Uterus (tissue), 4 donors: ENCODE data around the gene TMEM204. TPM values are rescaled to one million over a fixed set of nuclear protein-coding genes. Genes with fewer than 3 reads are reported as not detected.

Experiments used
- DNase-seq, 2 donors: peaks; one replicate each; pipeline ENCODE4 v3.0.0-alpha.2; 2019 to 2020
- H3K27ac ChIP-seq, 2 donors: fragments of 200-600 bp; sonication (generic); 1 replicate in 1 of 2; 2 replicates in 1 of 2; pipeline ENCODE4 v1.5.1; 2016 to 2018
- H3K27me3 ChIP-seq, 2 donors: fragments of 200-600 bp; sonication (generic); one replicate each; pipeline ENCODE4 v1.5.1; 2018 to 2019; ENCODE audit warnings: control low read depth in 1 of 2
- H3K36me3 ChIP-seq, 2 donors: fragments of 200-600 bp; sonication (generic); one replicate each; pipeline ENCODE4 v1.5.1; 2019; ENCODE audit warnings: control low read depth in 1 of 2
- H3K4me1 ChIP-seq, 2 donors: fragments of 200-600 bp; sonication (generic); one replicate each; pipeline ENCODE4 v1.5.1; 2018 to 2019; ENCODE audit warnings: control low read depth in 1 of 2
- H3K4me3 ChIP-seq, 2 donors: fragments of 200-600 bp; sonication (generic); 1 replicate in 1 of 2; 2 replicates in 1 of 2; pipeline ENCODE4 v1.5.1; 2018 to 2019; ENCODE audit warnings: mild to moderate bottlenecking in 1 of 2
- H3K9me3 ChIP-seq, 2 donors: fragments of 200-600 bp; sonication (generic); one replicate each; pipeline ENCODE4 v1.5.1; 2019; ENCODE audit warnings: control low read depth in 1 of 2
- POLR2A ChIP-seq, 2 donors: fragments of 450-650 bp; IDR thresholded peaks; one replicate each; pipeline ENCODE4 v1.6.1; 2016; ENCODE audit warnings: antibody characterized with exemption in 2 of 2, mild to moderate bottlenecking in 1 of 2, moderate library complexity in 1 of 2
- intact Hi-C: fragments of 100-400 bp; cut with DNase I; formaldehyde crosslinking; loops from one replicate; pipeline ENCODE4 v1.15.1; 2023; ENCODE audit warnings: low total_unique reads
- total RNA-seq, 4 donors: library from RNA; depleted of rRNA in 3 of 4; stranded (reverse); fragments of >200 nt in 3 of 4; gene quantifications; one replicate each; pipeline versions ENCODE4 v1.1.0 to v1.2.4, GENCODE V29; 2014 to 2023
- TF ChIP-seq, protein P1 (sequence below), 4 experiments: fragments of 200-600 bp in 2 of 4; fragments of 450-650 bp in 2 of 4; sonication (generic) in 2 of 4; IDR thresholded peaks; one replicate each; pipeline ENCODE4 v1.5.1; 2016 to 2019; ENCODE audit warnings: antibody characterized with exemption in 4 of 4, mild to moderate bottlenecking in 2 of 4, moderate library complexity in 1 of 4
- donor health status: DM: yes; HTN: yes; CAD: no.

TMEM204 gene
- total RNA-seq, 4 donors from 2014 or later, result 24.8 to 45.3 (median 39.3) TPM

DNA sequence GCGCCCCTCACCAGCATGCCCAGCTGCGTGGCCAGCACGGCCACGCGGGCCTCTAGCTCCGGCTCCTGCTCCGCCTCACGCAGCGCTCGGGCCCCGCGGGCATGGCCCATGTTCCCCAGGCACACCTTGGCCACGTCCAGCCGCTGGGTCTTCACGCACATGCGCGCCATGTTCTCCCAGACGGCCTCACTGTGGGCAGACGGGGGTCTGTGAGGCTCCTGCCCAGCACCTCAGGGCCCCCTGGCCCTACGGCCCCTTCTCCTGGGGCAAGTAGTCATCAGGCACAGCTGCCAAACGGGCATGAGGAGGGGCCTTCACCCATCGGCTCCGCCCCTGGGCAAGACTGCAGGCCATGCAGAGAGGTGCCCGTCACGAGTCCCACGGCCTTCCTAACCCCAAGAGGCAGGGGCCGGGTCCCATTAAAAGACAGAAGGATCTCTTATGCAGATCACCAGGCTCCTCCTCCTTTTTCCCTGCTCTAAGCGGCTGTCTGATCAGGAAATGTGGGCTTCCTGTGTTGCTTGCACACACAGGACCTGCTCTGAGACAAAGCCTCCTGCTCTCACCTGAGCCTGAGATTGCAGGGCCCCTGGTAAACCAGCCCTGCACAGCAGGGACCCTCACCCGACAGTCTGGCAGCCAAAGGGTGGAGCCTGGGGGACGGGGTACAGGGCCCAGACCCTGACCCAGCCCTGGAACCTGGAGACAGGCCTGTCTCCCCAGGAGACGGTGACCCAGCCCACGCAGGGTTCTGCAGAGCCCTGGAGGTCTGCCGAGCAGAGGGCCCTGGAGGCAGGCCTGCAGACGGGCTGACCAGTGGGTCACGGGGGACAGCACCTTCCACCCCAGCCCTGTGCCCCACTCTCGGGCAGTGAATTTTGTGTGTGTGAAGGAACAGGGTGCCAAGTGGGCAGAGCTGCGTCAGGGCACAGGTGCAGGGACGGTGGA, 6.6 kb upstream of the TMEM204 start:
- Histone ChIP-seq H3K27me3 (no peaks in the 10 kb centered on the region), H3K4me1 (peaks cover 0 to 8% of the 10 kb centered on the region in 2 donors), H3K9me3 (no peaks in the 10 kb centered on the region), H3K27ac (no peak overlapping the region), H3K4me3 (no peak overlapping the region), H3K36me3 (no peaks in the 10 kb centered on the region)
- DNase-seq, result no peak
- TF ChIP-seq POLR2A (IDR thresholded peaks at IDR 0.05), result no peak
- TF ChIP-seq, protein P1, sequence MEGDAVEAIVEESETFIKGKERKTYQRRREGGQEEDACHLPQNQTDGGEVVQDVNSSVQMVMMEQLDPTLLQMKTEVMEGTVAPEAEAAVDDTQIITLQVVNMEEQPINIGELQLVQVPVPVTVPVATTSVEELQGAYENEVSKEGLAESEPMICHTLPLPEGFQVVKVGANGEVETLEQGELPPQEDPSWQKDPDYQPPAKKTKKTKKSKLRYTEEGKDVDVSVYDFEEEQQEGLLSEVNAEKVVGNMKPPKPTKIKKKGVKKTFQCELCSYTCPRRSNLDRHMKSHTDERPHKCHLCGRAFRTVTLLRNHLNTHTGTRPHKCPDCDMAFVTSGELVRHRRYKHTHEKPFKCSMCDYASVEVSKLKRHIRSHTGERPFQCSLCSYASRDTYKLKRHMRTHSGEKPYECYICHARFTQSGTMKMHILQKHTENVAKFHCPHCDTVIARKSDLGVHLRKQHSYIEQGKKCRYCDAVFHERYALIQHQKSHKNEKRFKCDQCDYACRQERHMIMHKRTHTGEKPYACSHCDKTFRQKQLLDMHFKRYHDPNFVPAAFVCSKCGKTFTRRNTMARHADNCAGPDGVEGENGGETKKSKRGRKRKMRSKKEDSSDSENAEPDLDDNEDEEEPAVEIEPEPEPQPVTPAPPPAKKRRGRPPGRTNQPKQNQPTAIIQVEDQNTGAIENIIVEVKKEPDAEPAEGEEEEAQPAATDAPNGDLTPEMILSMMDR (IDR thresholded peaks at IDR 0.05), result no peak
- intact Hi-C loops, result no loop called here

- H3K4me3 ChIP-seq, result no peak overlapping the region
- intact Hi-C loops, result no loop called here
- no peaks in the 10 kb centered on the region for H3K36me3 ChIP-seq
- no peaks in the 10 kb centered on the region for H3K27me3 ChIP-seq
- no peak for TF ChIP-seq POLR2A (IDR thresholded peaks at IDR 0.05)
- TF ChIP-seq, protein P1 (IDR thresholded peaks at IDR 0.05), result no peak
- H3K9me3 ChIP-seq, result no peaks in the 10 kb centered on the region
- H3K4me1 ChIP-seq, result peaks cover 0 to 17% of the 10 kb centered on the region in 2 donors
- no peak for DNase-seq
- H3K27ac ChIP-seq, result no peak overlapping the region
Measured at GRCh38 chr16:1527836-1528811, 5.3 kb upstream of the TMEM204 start.

DNA sequence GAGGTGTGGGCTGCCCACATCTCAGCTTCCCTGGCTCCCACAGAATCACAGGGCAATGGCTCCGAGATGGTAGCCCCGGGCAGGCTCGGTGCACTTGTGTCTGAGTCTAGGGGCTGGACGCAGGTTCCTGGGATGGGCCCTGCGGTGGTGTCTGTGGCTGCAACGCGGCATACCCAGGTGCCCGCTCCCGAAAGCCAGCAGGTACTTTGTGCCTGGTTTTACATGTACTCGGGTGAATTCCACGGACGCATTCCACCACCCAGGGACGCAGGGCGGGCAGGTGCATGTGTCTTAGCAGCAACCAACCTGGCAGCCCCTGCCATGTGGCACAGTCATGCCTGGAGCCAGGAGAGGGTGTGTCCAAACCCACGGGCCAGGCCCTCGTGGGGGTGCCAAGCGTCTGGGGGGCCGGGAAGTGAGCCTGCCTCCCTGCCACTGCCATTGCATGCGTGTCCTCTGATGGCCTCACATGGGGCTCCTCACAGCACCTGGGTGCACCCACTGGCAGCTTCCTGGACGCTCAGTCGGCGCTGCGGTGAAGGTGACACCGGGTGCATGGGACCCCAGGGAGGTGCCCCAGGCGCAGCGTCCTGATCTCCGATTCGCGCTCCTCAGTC, 4.4 kb upstream of the TMEM204 start:
- peaks cover 0 to 19% of the 10 kb centered on the region in 2 donors for H3K4me1 ChIP-seq
- intact Hi-C loops, result no loop called here
- H3K27ac ChIP-seq, result no peak overlapping the region
- H3K27me3 ChIP-seq, result no peaks in the 10 kb centered on the region
- no peaks in the 10 kb centered on the region for H3K36me3 ChIP-seq
- no peaks in the 10 kb centered on the region for H3K9me3 ChIP-seq
- H3K4me3 ChIP-seq, result no peak overlapping the region
- TF ChIP-seq, protein P1 (IDR thresholded peaks at IDR 0.05), result no peak
- TF ChIP-seq POLR2A (IDR thresholded peaks at IDR 0.05), result no peak
- DNase-seq, result no peak

- H3K36me3 ChIP-seq, result no peaks in the 10 kb centered on the region
- H3K4me3 ChIP-seq, result no peak overlapping the region
- intact Hi-C loops, result no loop called here
- H3K27ac ChIP-seq, result peak overlapping the region; percentile 87 to 89
- TF ChIP-seq, protein P1 (IDR thresholded peaks at IDR 0.05), result no peak
- TF ChIP-seq POLR2A (IDR thresholded peaks at IDR 0.05), result no peak
- H3K27me3 ChIP-seq, result no peaks in the 10 kb centered on the region
- no peaks in the 10 kb centered on the region for H3K9me3 ChIP-seq
- DNase-seq, result no peak
- H3K4me1 ChIP-seq, result peaks cover 0 to 19% of the 10 kb centered on the region in 2 donors
Measured at GRCh38 chr16:1530349-1530882, 3.0 kb upstream of the TMEM204 start.
